PC-3 (cell line): Measurements from ENCODE around the gene TAL2. TPM values are rescaled to one million over a fixed set of nuclear protein-coding genes. Genes with fewer than 3 reads are reported as not detected.

ENCODE experiments used
- ATAC-seq: fragments of 200-7000 bp; cut with Tn5 transposase; 2 replicates; pipeline ENCODE4 v1.9.1; 2020; ENCODE audit warnings: mild to moderate bottlenecking, moderate library complexity
- BruUV-seq: library from RNA; stranded (reverse); fragments of 400-500 nt; replicated peaks from 2 replicates; lab custom pipeline; 2021; lab: Mats Ljungman, UMichigan
- CTCF ChIA-PET: fragments of 300-600 bp; sonication (Branson Sonifier 250); formaldehyde crosslinking; loops from one replicate; lab custom pipeline; 2022; ENCODE audit warnings: antibody characterized with exemption; lab: Charles Lee
- POLR2A ChIA-PET: fragments of 300-600 bp; sonication (Branson Sonifier 250); formaldehyde crosslinking; loops from one replicate; lab custom pipeline; 2022; ENCODE audit warnings: antibody characterized with exemption; ENCODE audit not compliant: unreplicated experiment; lab: Charles Lee
- DNase-seq: peaks from one replicate; pipeline ENCODE4 v3.0.0-alpha.2; 2015
- H2AFZ ChIP-seq: fragments of 300-600 bp; sonication (generic); 2 replicates; pipeline ENCODE4 v1.6.0; 2016; ENCODE audit warnings: antibody characterized with exemption, low read length
- H3F3A ChIP-seq: fragments of 300-600 bp; sonication (generic); one replicate; pipeline ENCODE4 v1.6.0; 2017; ENCODE audit warnings: antibody characterized with exemption, low read length, control low read depth, mild to moderate bottlenecking; ENCODE audit not compliant: unreplicated experiment
- H3K27ac ChIP-seq: fragments of 300-600 bp; sonication (generic); 2 replicates; pipeline ENCODE4 v1.5.1; 2016; ENCODE audit warnings: mild to moderate bottlenecking, low read length
- H3K27me3 ChIP-seq: fragments of 300-600 bp; sonication (generic); 2 replicates; pipeline ENCODE4 v1.6.1; 2016; ENCODE audit warnings: low read length, mixed read lengths
- H3K36me3 ChIP-seq: fragments of 300-600 bp; sonication (generic); 2 replicates; pipeline ENCODE4 v1.6.1; 2016; ENCODE audit warnings: low read depth, mixed run types, low read length, mixed read lengths
- H3K4me1 ChIP-seq: fragments of 300-600 bp; sonication (generic); 2 replicates; pipeline ENCODE4 v1.5.1; 2016; ENCODE audit warnings: low read length; ENCODE audit not compliant: insufficient read depth
- H3K4me2 ChIP-seq: fragments of 300-600 bp; sonication (generic); 2 replicates; pipeline ENCODE4 v1.6.0; 2016; ENCODE audit warnings: low read length
- H3K4me3 ChIP-seq: fragments of 300-600 bp; sonication (generic); 2 replicates; pipeline ENCODE4 v1.5.1; 2016; ENCODE audit warnings: mild to moderate bottlenecking, low read length, mixed read lengths
- H3K79me2 ChIP-seq: fragments of 300-600 bp; sonication (generic); 2 replicates; pipeline ENCODE4 v1.6.1; 2017; ENCODE audit warnings: low read length, mixed read lengths
- H3K9ac ChIP-seq: fragments of 300-600 bp; sonication (generic); 2 replicates; pipeline ENCODE4 v1.6.0; 2016; ENCODE audit warnings: mild to moderate bottlenecking, low read length
- H3K9me2 ChIP-seq: fragments of 300-600 bp; sonication (generic); replicated peaks from 2 replicates; pipeline ENCODE4 v1.6.1; 2016; ENCODE audit warnings: mixed run types, low read length, mixed read lengths
- H3K9me3 ChIP-seq: fragments of 300-600 bp; sonication (generic); 2 replicates; pipeline ENCODE4 v1.6.1; 2016; ENCODE audit warnings: low read length, mixed read lengths
- H4K20me1 ChIP-seq: fragments of 300-600 bp; sonication (generic); 2 replicates; pipeline ENCODE4 v1.6.1; 2016; ENCODE audit warnings: low read length, mixed read lengths
- EZH2 ChIP-seq: fragments of 300-600 bp; sonication (generic); IDR thresholded peaks from one replicate; pipeline ENCODE4 v1.6.1; 2017; ENCODE audit warnings: antibody characterized with exemption, mild to moderate bottlenecking, low read length; ENCODE audit not compliant: unreplicated experiment
- EZH2phosphoT487 ChIP-seq: fragments of 300-600 bp; sonication (generic); IDR thresholded peaks from 2 replicates; pipeline ENCODE4 v1.6.1; 2018; ENCODE audit warnings: mild to moderate bottlenecking, antibody characterized with exemption, low read length, borderline replicate concordance
- intact Hi-C: fragments of 100-400 bp; cut with micrococcal nuclease; formaldehyde crosslinking; loops from 2 replicates; pipeline ENCODE4 v1.9.0; 2023
- total RNA-seq: library from RNA; depleted of rRNA; stranded (reverse); fragments of >200 nt; gene quantifications from 2 replicates; pipeline ENCODE4 v1.2.3, GENCODE V29; 2014
- TF ChIP-seq, protein P1 (sequence below): fragments of 300-600 bp; sonication (generic); conservative IDR thresholded peaks from 2 replicates; pipeline ENCODE4 v1.5.1; 2017; ENCODE audit warnings: antibody characterized with exemption, low read depth, mild to moderate bottlenecking, low read length

TAL2 gene
- total RNA-seq, 1 experiment from 2014 or later, result not detected

DNA sequence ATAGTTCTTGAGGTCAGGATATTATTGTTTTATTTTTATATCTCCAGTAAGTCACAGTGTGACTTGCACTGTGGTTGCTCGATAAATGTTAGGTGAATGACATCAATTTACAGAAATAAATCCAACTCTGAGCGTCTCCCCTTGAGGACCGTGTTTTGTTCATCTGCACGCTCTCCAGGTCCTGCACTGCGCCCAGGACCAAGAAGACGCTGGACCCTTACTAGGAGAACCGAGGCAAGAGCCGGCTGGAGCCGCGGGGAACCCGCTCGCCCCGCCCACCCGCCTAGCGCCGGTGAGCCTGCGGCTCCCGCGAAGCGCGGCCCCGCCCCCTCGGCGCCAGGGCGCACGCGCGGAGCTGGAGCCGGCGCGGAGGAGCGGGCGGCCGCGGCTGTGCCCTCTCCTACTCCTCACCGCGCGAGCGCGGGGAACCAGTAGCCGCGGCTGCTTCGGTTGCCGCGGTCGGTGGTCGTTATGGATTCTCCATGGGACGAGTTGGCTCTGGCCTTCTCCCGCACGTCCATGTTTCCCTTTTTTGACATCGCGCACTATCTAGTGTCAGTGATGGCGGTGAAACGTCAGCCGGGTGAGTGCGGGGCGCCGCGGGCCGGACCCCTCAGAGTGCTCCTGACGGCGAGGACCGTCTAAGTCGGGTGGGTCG is 32.1 kb downstream of the TAL2 start, which contains the start of gene TMEM38B:
TMEM38B (plus strand) TSS at position 352 of the 658 bp plus-strand sequence; CDS start at position 472, 120 bp downstream.
- ChIA-PET POLR2A (no interaction called here), CTCF (interaction anchor here (0.6 kb wide), 1 partner anchor 986 kb away, joined by 4 read pairs; no protein-coding TSS in a partner anchor)
- peak; percentile 85 for ATAC-seq
- no peak within 1 kb of the TSS for H3K27ac ChIP-seq
- peak within 1 kb of the TSS; percentile 90 for H3K4me2 ChIP-seq
- H3K9ac ChIP-seq, result peak within 1 kb of the TSS; percentile 66
- no peaks in the 10 kb centered on the region for H4K20me1 ChIP-seq
- H2AFZ ChIP-seq, result peak within 1 kb of the TSS; percentile 86
- peaks cover 43% of the 10 kb centered on the region for H3K79me2 ChIP-seq
- no peaks in the 10 kb centered on the region for H3K9me2 ChIP-seq
- no peaks in the 10 kb centered on the region for H3K9me3 ChIP-seq
- intact Hi-C loops, result loop anchor here (1.0 kb wide), 1 partner anchor 24 kb away; no protein-coding TSS in a partner anchor
- no peaks in the 10 kb centered on the region for H3F3A ChIP-seq
- no peaks in the 10 kb centered on the region for H3K36me3 ChIP-seq
- peak; percentile 80 for DNase-seq
- BruUV-seq, result no TSS peak
- H3K4me3 ChIP-seq, result peak within 1 kb of the TSS; percentile 98
- TF ChIP-seq, protein P1, sequence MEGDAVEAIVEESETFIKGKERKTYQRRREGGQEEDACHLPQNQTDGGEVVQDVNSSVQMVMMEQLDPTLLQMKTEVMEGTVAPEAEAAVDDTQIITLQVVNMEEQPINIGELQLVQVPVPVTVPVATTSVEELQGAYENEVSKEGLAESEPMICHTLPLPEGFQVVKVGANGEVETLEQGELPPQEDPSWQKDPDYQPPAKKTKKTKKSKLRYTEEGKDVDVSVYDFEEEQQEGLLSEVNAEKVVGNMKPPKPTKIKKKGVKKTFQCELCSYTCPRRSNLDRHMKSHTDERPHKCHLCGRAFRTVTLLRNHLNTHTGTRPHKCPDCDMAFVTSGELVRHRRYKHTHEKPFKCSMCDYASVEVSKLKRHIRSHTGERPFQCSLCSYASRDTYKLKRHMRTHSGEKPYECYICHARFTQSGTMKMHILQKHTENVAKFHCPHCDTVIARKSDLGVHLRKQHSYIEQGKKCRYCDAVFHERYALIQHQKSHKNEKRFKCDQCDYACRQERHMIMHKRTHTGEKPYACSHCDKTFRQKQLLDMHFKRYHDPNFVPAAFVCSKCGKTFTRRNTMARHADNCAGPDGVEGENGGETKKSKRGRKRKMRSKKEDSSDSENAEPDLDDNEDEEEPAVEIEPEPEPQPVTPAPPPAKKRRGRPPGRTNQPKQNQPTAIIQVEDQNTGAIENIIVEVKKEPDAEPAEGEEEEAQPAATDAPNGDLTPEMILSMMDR, result no peak
- TF ChIP-seq EZH2phosphoT487, result no peak
- TF ChIP-seq EZH2, result no peak
- H3K4me1 ChIP-seq, result peaks cover 7% of the 10 kb centered on the region; the same call in 1 of the 2 replicates
- no peaks in the 10 kb centered on the region for H3K27me3 ChIP-seq

DNA sequence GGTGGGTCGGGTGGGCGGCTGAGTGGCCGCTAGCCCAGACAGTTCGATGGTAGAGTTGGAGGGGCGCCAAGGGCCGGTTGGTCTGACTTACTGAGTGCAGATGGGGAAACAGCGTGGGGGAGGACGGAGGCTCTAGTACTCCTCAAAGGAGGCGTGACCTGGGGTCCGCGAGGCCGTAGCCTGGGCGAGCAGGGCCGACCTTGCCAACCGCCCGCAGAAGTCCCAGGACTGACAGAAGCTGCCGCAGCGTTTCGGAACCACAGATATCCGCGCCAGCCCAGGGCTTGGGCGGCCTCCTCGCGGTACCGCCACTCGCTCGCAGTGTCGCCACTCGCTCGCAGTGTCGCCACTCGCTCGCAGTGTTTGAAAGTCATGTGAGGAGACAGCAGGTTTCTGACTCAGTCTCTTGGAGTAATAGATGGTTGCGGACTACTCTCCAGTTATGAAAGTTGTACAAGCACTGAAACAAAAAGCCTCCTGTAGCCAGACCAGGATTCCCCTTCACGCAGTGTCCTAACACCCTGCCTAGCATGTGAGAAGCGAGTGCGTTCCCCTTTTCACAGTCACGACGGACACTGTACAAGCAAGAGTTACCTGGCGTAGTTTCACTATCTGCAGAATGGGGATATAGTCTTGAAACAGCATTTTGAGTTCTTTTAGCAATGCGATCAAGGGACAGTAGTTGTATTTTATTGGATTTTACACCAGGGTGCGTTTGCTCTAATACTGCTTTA is 32.8 kb downstream of the TAL2 start:
- Histone ChIP-seq H3K9me2 (no peaks in the 10 kb centered on the region), H4K20me1 (no peaks in the 10 kb centered on the region), H3K4me2 (peak overlapping the region; percentile 90), H3K27ac (no peak overlapping the region), H3K4me1 (peaks cover 7% of the 10 kb centered on the region; the same call in 1 of the 2 replicates), H2AFZ (peak overlapping the region; percentile 85), H3F3A (no peaks in the 10 kb centered on the region), H3K9me3 (no peaks in the 10 kb centered on the region), H3K27me3 (no peaks in the 10 kb centered on the region), H3K9ac (peak overlapping the region; percentile 66), H3K4me3 (peak overlapping the region; percentile 98), H3K79me2 (peaks cover 49% of the 10 kb centered on the region), H3K36me3 (no peaks in the 10 kb centered on the region)
- DNase-seq (peak; percentile 52), ATAC-seq (peak; percentile 72)
- POLR2A ChIA-PET, result no interaction called here
- TF ChIP-seq EZH2phosphoT487 (no peak), EZH2 (no peak)
- TF ChIP-seq, protein P1, result no peak
- BruUV-seq, result TSS peak; percentile 40
- CTCF ChIA-PET, result no interaction called here
- intact Hi-C loops, result loop anchor here (1.0 kb wide), 1 partner anchor 23 kb away; no protein-coding TSS in a partner anchor
